Dermis microvascular lymphatic vessel endothelial cell (primary cell): ENCODE results near the gene LRBA. TPM values are rescaled to one million over a fixed set of nuclear protein-coding genes. Genes with fewer than 3 reads are reported as not detected.
"Not testable (repeated sequence)": the region's sequence is repeated elsewhere in the genome, so short reads cannot be mapped to it uniquely, and the experiment has no call there.

Experiments
- DNase-seq, 2 donors: peaks; one replicate each; pipeline versions ENCODE4 v3.0.0 to v3.0.0-alpha.2; 2010; ENCODE audit warnings: low read depth in 2 of 2
- total RNA-seq: library from RNA; depleted of rRNA; stranded (reverse); fragments of >200 nt; gene quantifications from 2 replicates; pipeline ENCODE4 v1.2.1, GENCODE V29; 2014

Gene LRBA
- total RNA-seq, 1 donor from 2014 or later = 53.9 TPM

GRCh38 chr4:150431221-150431620, 583.9 kb downstream of the LRBA start:
- DNase-seq = no peak

GRCh38 chr4:150425161-150425560, 589.9 kb downstream of the LRBA start:
- DNase-seq = no peak

- DNase-seq = no peak
These were observed 591.6 kb downstream of the LRBA start for GRCh38 chr4:150423503-150423902.

GRCh38 chr4:150423074-150423473, 592.0 kb downstream of the LRBA start:
- no peak for DNase-seq

GRCh38 chr4:150421612-150422011, 593.5 kb downstream of the LRBA start:
- no peak for DNase-seq

GRCh38 chr4:150419939-150420338, 595.1 kb downstream of the LRBA start:
- no peak for DNase-seq

GRCh38 chr4:150418757-150419410, 596.2 kb downstream of the LRBA start:
- DNase-seq = no peak

GRCh38 chr4:150415213-150415612, 599.9 kb downstream of the LRBA start:
- no peak for DNase-seq

GRCh38 chr4:150411520-150411919, 603.6 kb downstream of the LRBA start:
- DNase-seq = peak; percentile 7 to 60

GRCh38 chr4:150402871-150403272, 612.2 kb downstream of the LRBA start:
- DNase-seq = peak; percentile 27 to 55

- DNase-seq = no peak
These were observed 613.9 kb downstream of the LRBA start for GRCh38 chr4:150401083-150401687.

GRCh38 chr4:150395872-150396271, 619.2 kb downstream of the LRBA start:
- no peak for DNase-seq

- no peak for DNase-seq
These were observed 621.0 kb downstream of the LRBA start for GRCh38 chr4:150394046-150394445.

- no peak for DNase-seq
These were observed 624.0 kb downstream of the LRBA start for GRCh38 chr4:150391052-150391451.

- DNase-seq = no peak
These were observed 624.6 kb downstream of the LRBA start for GRCh38 chr4:150390531-150390910.

- no peak for DNase-seq
These were observed 625.1 kb downstream of the LRBA start for GRCh38 chr4:150389896-150390530.

- no peak for DNase-seq
These were observed 627.1 kb downstream of the LRBA start for GRCh38 chr4:150387981-150388380.

- DNase-seq = not testable (repeated sequence)
These were observed 628.7 kb downstream of the LRBA start for GRCh38 chr4:150386415-150386814.

GRCh38 chr4:150385606-150386005, 629.5 kb downstream of the LRBA start:
- DNase-seq = peak in 1 of 2 donors; percentile 21

GRCh38 chr4:150384249-150384648, 630.8 kb downstream of the LRBA start:
- no peak for DNase-seq

- no peak for DNase-seq
These were observed 633.1 kb downstream of the LRBA start for GRCh38 chr4:150382028-150382427.

- DNase-seq = no peak
These were observed 633.5 kb downstream of the LRBA start for GRCh38 chr4:150381609-150382008.

GRCh38 chr4:150381036-150381435, 634.0 kb downstream of the LRBA start:
- no peak for DNase-seq
